DOHH2 (cell line): ENCODE data around the gene OR8J1.

ENCODE experiments used
- H3F3A ChIP-seq: fragments of 200-600 bp; sonication (generic), shearing (Covaris generic); 2 replicates; pipeline ENCODE4 v1.6.0; 2016; ENCODE audit warnings: antibody characterized with exemption, mild to moderate bottlenecking; ENCODE audit not compliant: control insufficient read depth, insufficient read depth
- H3K27ac ChIP-seq: fragments of 200-600 bp; sonication (generic); 2 replicates; pipeline ENCODE4 v1.5.1; 2014; ENCODE audit warnings: low read depth, mild to moderate bottlenecking, low read length, moderate library complexity
- H3K27me3 ChIP-seq: fragments of 200-600 bp; sonication (generic); 2 replicates; pipeline ENCODE4 v1.6.1; 2014; ENCODE audit warnings: mild to moderate bottlenecking, low read length, mixed read lengths; ENCODE audit not compliant: control insufficient read depth
- H3K36me3 ChIP-seq: fragments of 200-600 bp; sonication (generic); 2 replicates; pipeline ENCODE4 v1.6.1; 2014; ENCODE audit warnings: mild to moderate bottlenecking, low read length, moderate library complexity, mixed read lengths; ENCODE audit not compliant: control insufficient read depth
- H3K4me1 ChIP-seq: fragments of 200-600 bp; sonication (generic); 2 replicates; pipeline ENCODE4 v1.6.1; 2014; ENCODE audit warnings: mild to moderate bottlenecking, low read length, mixed read lengths; ENCODE audit not compliant: control insufficient read depth
- H3K4me2 ChIP-seq: fragments of 200-600 bp; sonication (generic); 2 replicates; pipeline ENCODE4 v1.6.0; 2014; ENCODE audit warnings: mild to moderate bottlenecking, low read length, moderate library complexity
- H3K4me3 ChIP-seq: fragments of 200-600 bp; sonication (generic); 2 replicates; pipeline ENCODE4 v1.5.1; 2014; ENCODE audit warnings: mild to moderate bottlenecking, low read length, mixed read lengths
- H3K79me2 ChIP-seq: fragments of 200-600 bp; sonication (generic); 2 replicates; pipeline ENCODE4 v1.6.1; 2014; ENCODE audit warnings: mild to moderate bottlenecking, low read length, mixed read lengths; ENCODE audit not compliant: control insufficient read depth
- H3K9me2 ChIP-seq: fragments of 200-600 bp; sonication (generic); replicated peaks from 2 replicates; pipeline ENCODE4 v1.6.1; 2014; ENCODE audit warnings: mild to moderate bottlenecking, low read length, mixed read lengths; ENCODE audit not compliant: control insufficient read depth
- H3K9me3 ChIP-seq: fragments of 200-600 bp; sonication (generic); 2 replicates; pipeline ENCODE4 v1.6.1; 2014; ENCODE audit warnings: antibody characterized with exemption, low read length, mixed read lengths; ENCODE audit not compliant: control insufficient read depth, insufficient read depth
- H4K20me1 ChIP-seq: fragments of 200-600 bp; sonication (generic); 2 replicates; pipeline ENCODE4 v1.6.0; 2014; ENCODE audit warnings: low read depth, mild to moderate bottlenecking, antibody characterized with exemption, low read length, moderate library complexity; ENCODE audit not compliant: control insufficient read depth, insufficient read depth
- EZH2phosphoT487 ChIP-seq: fragments of 200-600 bp; sonication (generic); IDR thresholded peaks from 2 replicates; pipeline ENCODE4 v1.6.1; 2017; ENCODE audit warnings: borderline replicate concordance, mild to moderate bottlenecking, antibody characterized with exemption, low read length, moderate library complexity, mixed read lengths
- TF ChIP-seq, protein P1 (sequence below): fragments of 200-600 bp; sonication (generic); IDR thresholded peaks from one replicate; pipeline ENCODE4 v1.5.1; 2014; ENCODE audit warnings: antibody characterized with exemption, mild to moderate bottlenecking, low read depth, low read length; ENCODE audit not compliant: poor library complexity, severe bottlenecking

The OR8J1 gene, protein sequence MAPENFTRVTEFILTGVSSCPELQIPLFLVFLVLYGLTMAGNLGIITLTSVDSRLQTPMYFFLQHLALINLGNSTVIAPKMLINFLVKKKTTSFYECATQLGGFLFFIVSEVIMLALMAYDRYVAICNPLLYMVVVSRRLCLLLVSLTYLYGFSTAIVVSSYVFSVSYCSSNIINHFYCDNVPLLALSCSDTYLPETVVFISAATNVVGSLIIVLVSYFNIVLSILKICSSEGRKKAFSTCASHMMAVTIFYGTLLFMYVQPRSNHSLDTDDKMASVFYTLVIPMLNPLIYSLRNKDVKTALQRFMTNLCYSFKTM

DNA sequence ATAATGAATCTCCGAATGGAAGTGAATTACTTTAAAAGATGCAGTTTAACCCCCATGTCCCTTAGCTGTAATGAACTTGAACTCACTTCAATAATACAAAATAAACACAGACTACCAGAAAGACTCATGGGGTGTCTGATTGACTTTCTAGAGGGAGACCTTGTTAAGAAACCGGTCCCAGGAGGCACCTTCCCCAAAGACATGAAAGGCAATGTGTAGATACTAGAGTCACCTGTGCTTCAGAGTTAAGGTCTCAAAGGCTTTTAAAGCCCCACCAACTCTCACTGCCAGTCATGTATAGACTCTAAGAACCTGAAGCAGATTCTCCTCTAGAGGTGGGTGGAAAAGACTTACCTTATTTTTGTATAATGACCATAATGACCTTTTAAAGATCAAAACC lies at the start of gene OR8J1:
Gene OR8J1 (plus strand): TSS at position 301 of the 400 bp plus-strand sequence. CDS start 5,956 bp downstream, outside the sequence.
- no peaks in the 10 kb centered on the region for H3K9me3 ChIP-seq

DNA sequence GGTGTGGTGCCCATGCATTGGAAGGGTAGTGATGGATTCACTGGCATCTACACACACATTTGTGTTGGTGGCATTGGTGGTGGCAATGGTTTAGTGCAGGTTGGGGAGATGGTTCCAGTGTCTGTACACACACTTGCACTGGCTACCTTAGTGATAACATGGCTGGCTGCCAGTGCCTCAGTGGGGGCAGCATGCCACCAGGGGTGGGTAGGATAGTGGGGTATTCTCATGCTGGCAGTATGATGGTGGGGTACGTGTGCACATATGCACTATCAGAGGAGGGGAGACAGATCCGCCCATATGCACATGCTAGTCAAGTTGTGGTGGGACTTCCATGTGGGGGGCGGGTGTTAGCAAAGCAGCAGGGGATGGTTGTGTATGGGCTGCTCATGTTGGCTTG lies 46.3 kb upstream of the OR8J1 start:
- Histone ChIP-seq H3K27ac (no peak overlapping the region), H3K4me2 (no peak overlapping the region), H3K9me3 (0 out of 2 replicates have a peak, but pooled peaks cover 6% of the 10 kb centered on the region), H3K4me3 (no peak overlapping the region), H3K4me1 (no peaks in the 10 kb centered on the region), H3K36me3 (no peaks in the 10 kb centered on the region), H3K79me2 (no peaks in the 10 kb centered on the region), H3K9me2 (no peaks in the 10 kb centered on the region), H3K27me3 (no peaks in the 10 kb centered on the region), H4K20me1 (no peaks in the 10 kb centered on the region), H3F3A (no peaks in the 10 kb centered on the region)
- no peak for TF ChIP-seq EZH2phosphoT487

More for the DNA sequence above, at the start of gene OR8J1:
- Histone ChIP-seq H3K27me3 (no peaks in the 10 kb centered on the region), H3K4me3 (no peak within 1 kb of the TSS), H3K27ac (no peak within 1 kb of the TSS), H3K4me1 (no peaks in the 10 kb centered on the region), H3K79me2 (no peaks in the 10 kb centered on the region), H3K36me3 (no peaks in the 10 kb centered on the region), H4K20me1 (no peaks in the 10 kb centered on the region), H3K9me2 (no peaks in the 10 kb centered on the region), H3F3A (no peaks in the 10 kb centered on the region), H3K4me2 (no peak within 1 kb of the TSS)
- TF ChIP-seq, protein P1, sequence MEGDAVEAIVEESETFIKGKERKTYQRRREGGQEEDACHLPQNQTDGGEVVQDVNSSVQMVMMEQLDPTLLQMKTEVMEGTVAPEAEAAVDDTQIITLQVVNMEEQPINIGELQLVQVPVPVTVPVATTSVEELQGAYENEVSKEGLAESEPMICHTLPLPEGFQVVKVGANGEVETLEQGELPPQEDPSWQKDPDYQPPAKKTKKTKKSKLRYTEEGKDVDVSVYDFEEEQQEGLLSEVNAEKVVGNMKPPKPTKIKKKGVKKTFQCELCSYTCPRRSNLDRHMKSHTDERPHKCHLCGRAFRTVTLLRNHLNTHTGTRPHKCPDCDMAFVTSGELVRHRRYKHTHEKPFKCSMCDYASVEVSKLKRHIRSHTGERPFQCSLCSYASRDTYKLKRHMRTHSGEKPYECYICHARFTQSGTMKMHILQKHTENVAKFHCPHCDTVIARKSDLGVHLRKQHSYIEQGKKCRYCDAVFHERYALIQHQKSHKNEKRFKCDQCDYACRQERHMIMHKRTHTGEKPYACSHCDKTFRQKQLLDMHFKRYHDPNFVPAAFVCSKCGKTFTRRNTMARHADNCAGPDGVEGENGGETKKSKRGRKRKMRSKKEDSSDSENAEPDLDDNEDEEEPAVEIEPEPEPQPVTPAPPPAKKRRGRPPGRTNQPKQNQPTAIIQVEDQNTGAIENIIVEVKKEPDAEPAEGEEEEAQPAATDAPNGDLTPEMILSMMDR = no peak
- TF ChIP-seq EZH2phosphoT487 = no peak

DNA sequence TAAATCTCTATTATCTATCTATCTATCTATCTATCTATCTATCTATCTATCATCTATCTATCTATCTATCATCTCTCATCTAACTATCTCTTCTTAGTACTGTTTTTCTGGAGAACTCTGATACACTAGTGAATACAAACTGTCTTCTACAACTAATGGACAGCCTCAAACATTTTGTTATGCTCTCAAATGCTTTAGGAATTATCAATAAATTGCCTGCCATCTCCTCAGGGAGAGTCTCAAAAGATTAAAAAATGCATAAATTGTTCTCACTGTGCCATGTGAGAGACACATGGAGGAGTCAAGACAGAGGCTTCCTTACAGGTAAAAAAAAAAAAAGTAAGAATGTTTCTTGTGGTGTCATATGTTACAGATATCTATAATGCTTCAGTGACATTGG lies 39.2 kb upstream of the OR8J1 start, which contains the start of gene OR8K3:
Gene OR8K3 (plus strand): TSS at position 301 of the 400 bp plus-strand sequence. CDS start 3,163 bp downstream, outside the sequence.
- H3K4me2 ChIP-seq = no peak within 1 kb of the TSS
- no peaks in the 10 kb centered on the region for H3K9me3 ChIP-seq
- no peaks in the 10 kb centered on the region for H3K36me3 ChIP-seq
- no peak within 1 kb of the TSS for H3K4me3 ChIP-seq
- no peaks in the 10 kb centered on the region for H3K4me1 ChIP-seq
- no peaks in the 10 kb centered on the region for H3F3A ChIP-seq
- H4K20me1 ChIP-seq = no peaks in the 10 kb centered on the region
- no peaks in the 10 kb centered on the region for H3K27me3 ChIP-seq
- no peaks in the 10 kb centered on the region for H3K9me2 ChIP-seq
- no peak for TF ChIP-seq EZH2phosphoT487
- TF ChIP-seq, protein P1 = no peak
- no peak within 1 kb of the TSS for H3K27ac ChIP-seq
- no peaks in the 10 kb centered on the region for H3K79me2 ChIP-seq

DNA sequence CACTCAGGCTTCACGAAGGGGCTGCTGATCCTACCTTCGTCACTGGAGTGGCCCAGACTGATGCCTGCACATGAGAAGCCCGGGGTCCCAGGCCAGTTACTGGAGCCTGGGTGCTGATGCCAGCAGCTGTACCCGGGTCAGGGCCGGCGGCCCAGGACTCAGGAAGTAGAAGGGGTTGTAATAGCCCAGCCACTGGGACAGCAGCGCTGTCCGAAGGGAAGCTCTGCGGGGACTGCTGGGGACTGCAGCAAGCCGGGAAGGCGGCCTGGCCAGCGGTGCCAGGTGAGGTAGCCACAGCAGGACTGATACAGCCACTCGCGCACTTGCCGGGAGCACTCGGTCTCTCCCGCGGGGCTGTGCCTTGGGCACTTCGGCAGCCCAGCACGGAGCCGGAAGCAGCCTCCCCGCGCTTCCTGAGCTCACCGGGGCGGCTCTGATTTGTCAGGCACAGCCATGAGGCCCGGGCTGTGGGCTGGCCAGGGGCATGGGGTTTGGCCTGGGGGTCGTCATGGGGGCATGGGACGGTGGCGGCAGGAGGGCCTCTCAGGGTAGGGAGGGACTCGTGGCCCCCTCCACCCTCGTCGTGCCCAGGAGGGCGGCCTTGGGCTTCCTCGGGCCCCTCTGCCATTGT lies 22.1 kb upstream of the OR8J1 start:
- H3K79me2 ChIP-seq = no peaks in the 10 kb centered on the region
- no peak overlapping the region for H3K27ac ChIP-seq
- no peaks in the 10 kb centered on the region for H3K27me3 ChIP-seq
- H3K4me1 ChIP-seq = no peaks in the 10 kb centered on the region
- H4K20me1 ChIP-seq = no peaks in the 10 kb centered on the region
- no peak overlapping the region for H3K4me3 ChIP-seq
- no peaks in the 10 kb centered on the region for H3K9me3 ChIP-seq
- no peak overlapping the region for H3K4me2 ChIP-seq
- H3K36me3 ChIP-seq = no peaks in the 10 kb centered on the region
- no peaks in the 10 kb centered on the region for H3F3A ChIP-seq
- TF ChIP-seq EZH2phosphoT487 = no peak
- TF ChIP-seq, protein P1 = no peak
- no peaks in the 10 kb centered on the region; the same call in 1 of the 2 replicates for H3K9me2 ChIP-seq
